Measurements from ENCODE around the gene ZMYND15. TPM values are rescaled to one million over a fixed set of nuclear protein-coding genes. Genes with fewer than 3 reads are reported as not detected.

The ZMYND15 gene
- total and polyA plus RNA-seq, 2 of the 13 experiments (the other 11 are each of a cell fraction or from before 2014, with no cell fraction given) = 0.24 to 2.7 TPM

DNA sequence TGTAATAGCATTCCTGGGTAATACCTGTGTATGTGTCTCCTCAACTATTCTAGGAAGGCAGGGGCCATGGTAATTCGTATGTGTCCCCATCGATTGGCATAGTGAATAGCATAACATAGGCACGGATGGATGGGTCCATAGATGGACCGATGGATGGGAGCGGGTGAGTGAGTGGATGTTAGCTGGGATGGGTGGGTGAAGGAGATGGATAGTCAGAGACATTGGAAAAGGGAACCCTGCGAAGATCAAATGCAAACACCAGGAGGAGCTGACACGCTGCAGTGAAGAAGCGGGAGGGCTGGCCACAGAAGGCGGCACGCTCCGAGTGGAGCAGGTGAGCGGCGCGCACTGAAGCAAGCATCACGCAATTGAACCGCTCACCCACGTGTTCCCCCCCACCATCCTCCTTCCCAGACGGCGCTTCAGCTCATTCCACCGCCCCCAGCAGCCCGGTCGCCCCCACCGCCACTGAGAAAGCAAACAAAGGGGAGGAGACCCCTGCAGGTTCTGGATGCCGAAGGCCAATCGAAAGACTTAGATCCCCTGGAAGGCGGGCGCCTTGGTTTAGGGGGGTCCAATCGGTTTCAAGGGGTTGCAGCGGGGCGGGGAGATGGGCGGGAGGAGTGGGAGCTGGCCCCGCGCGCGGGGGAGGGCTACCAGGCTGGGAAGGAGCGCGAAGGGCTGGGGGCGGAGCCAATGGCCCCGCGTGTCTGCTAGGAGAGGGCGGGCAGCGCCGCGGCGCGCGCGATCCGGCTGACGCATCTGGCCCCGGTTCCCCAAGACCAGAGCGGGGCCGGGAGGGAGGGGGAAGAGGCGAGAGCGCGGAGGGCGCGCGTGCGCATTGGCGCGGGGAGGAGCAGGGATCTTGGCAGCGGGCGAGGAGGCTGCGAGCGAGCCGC is 29.6 kb upstream of the ZMYND15 start, which contains the start of gene ARRB2 (continued):
- TF ChIP-seq CBX2 (IDR thresholded peaks at IDR 0.05; ENCODE audit: low read depth, low read length) (no peak), CBX2 (CRISPR knock-in tag; IDR thresholded peaks at IDR 0.05; ENCODE audit: low read depth) (no peak), SNRNP70 (IDR thresholded peaks at IDR 0.05; ENCODE audit: low read depth, low read length) (no peak), ZFP82 (CRISPR knock-in tag; IDR thresholded peaks at IDR 0.05; ENCODE audit: borderline replicate concordance) (no peak), FOXO1 (CRISPR knock-in tag; IDR thresholded peaks at IDR 0.05) (peak; percentile 49; the same call in 1 of the 2 replicates), NCOA1 (CRISPR knock-in tag; IDR thresholded peaks at IDR 0.05) (no peak), ATF7-NPFF (CRISPR knock-in tag; IDR thresholded peaks at IDR 0.05; ENCODE audit: low read depth) (peak; percentile 59), SAP130 (CRISPR knock-in tag; IDR thresholded peaks at IDR 0.05; ENCODE audit: low read depth) (peak; percentile 78), ZNF83 (CRISPR knock-in tag; IDR thresholded peaks at IDR 0.05; ENCODE audit: borderline replicate concordance) (0 out of 2 replicates have a peak, but pooled peaks have one; percentile 66), MTA1 (CRISPR knock-in tag; IDR thresholded peaks at IDR 0.05; ENCODE audit: borderline replicate concordance) (no peak), NPAS2 (CRISPR knock-in tag; IDR thresholded peaks at IDR 0.05; ENCODE audit: borderline replicate concordance) (no peak), SPEN (CRISPR knock-in tag; IDR thresholded peaks at IDR 0.05; ENCODE audit: low read depth) (peak; percentile 78; the same call in 1 of the 2 replicates), NFKBIZ (CRISPR knock-in tag; IDR thresholded peaks at IDR 0.05) (no peak), ZNF788 (CRISPR knock-in tag; IDR thresholded peaks at IDR 0.05; ENCODE audit: borderline replicate concordance) (0 out of 2 replicates have a peak, but pooled peaks have one; percentile 44), ZNF326 (CRISPR knock-in tag; IDR thresholded peaks at IDR 0.05; ENCODE audit: borderline replicate concordance) (no peak)
- TF ChIP-seq, protein P1, sequence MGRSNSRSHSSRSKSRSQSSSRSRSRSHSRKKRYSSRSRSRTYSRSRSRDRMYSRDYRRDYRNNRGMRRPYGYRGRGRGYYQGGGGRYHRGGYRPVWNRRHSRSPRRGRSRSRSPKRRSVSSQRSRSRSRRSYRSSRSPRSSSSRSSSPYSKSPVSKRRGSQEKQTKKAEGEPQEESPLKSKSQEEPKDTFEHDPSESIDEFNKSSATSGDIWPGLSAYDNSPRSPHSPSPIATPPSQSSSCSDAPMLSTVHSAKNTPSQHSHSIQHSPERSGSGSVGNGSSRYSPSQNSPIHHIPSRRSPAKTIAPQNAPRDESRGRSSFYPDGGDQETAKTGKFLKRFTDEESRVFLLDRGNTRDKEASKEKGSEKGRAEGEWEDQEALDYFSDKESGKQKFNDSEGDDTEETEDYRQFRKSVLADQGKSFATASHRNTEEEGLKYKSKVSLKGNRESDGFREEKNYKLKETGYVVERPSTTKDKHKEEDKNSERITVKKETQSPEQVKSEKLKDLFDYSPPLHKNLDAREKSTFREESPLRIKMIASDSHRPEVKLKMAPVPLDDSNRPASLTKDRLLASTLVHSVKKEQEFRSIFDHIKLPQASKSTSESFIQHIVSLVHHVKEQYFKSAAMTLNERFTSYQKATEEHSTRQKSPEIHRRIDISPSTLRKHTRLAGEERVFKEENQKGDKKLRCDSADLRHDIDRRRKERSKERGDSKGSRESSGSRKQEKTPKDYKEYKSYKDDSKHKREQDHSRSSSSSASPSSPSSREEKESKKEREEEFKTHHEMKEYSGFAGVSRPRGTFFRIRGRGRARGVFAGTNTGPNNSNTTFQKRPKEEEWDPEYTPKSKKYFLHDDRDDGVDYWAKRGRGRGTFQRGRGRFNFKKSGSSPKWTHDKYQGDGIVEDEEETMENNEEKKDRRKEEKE (IDR thresholded peaks at IDR 0.05) = no peak
- TF ChIP-seq, protein P2, sequence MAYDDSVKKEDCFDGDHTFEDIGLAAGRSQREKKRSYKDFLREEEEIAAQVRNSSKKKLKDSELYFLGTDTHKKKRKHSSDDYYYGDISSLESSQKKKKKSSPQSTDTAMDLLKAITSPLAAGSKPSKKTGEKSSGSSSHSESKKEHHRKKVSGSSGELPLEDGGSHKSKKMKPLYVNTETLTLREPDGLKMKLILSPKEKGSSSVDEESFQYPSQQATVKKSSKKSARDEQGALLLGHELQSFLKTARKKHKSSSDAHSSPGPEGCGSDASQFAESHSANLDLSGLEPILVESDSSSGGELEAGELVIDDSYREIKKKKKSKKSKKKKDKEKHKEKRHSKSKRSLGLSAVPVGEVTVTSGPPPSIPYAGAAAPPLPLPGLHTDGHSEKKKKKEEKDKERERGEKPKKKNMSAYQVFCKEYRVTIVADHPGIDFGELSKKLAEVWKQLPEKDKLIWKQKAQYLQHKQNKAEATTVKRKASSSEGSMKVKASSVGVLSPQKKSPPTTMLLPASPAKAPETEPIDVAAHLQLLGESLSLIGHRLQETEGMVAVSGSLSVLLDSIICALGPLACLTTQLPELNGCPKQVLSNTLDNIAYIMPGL (CRISPR knock-in tag; IDR thresholded peaks at IDR 0.05; ENCODE audit: borderline replicate concordance in 1 of 2, low read depth in 1 of 2) = peak in 1 of 2 experiments; percentile 54; a peak in 2 of 4 replicates
- TF ChIP-seq, protein P3, sequence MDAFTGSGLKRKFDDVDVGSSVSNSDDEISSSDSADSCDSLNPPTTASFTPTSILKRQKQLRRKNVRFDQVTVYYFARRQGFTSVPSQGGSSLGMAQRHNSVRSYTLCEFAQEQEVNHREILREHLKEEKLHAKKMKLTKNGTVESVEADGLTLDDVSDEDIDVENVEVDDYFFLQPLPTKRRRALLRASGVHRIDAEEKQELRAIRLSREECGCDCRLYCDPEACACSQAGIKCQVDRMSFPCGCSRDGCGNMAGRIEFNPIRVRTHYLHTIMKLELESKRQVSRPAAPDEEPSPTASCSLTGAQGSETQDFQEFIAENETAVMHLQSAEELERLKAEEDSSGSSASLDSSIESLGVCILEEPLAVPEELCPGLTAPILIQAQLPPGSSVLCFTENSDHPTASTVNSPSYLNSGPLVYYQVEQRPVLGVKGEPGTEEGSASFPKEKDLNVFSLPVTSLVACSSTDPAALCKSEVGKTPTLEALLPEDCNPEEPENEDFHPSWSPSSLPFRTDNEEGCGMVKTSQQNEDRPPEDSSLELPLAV (CRISPR knock-in tag; conservative IDR thresholded peaks at IDR 0.05; ENCODE audit: low read depth) = no peak
- TF ChIP-seq, protein P4, sequence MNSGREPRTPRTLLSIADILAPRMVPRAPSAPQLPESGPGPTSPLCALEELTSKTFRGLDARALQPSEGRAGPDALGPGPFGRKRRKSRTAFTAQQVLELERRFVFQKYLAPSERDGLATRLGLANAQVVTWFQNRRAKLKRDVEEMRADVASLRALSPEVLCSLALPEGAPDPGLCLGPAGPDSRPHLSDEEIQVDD (CRISPR knock-in tag; IDR thresholded peaks at IDR 0.05; ENCODE audit: borderline replicate concordance) = no peak
